Naive B cell (primary cell): ENCODE results near the gene HSF2BP. TPM values are rescaled to one million over a fixed set of nuclear protein-coding genes. Genes with fewer than 3 reads are reported as not detected.
"Not testable (repeated sequence)": the region's sequence is repeated elsewhere in the genome, so short reads cannot be mapped to it uniquely, and the experiment has no call there.

Experiments used
- ATAC-seq, 2 donors: fragments of 150-1000 bp; cut with Tn5 transposase; 2 replicates each; pipeline ENCODE4 v1.10.0; 2021; ENCODE audit warnings: low read depth in 2 of 2, mild to moderate bottlenecking in 2 of 2, moderate library complexity in 2 of 2
- DNase-seq: peaks from one replicate; pipeline ENCODE4 v3.0.0; 2022
- H3K27ac Mint-ChIP-seq, 6 donors: one replicate each; pipeline ENCODE4 v1.8.0; 2020 to 2022; ENCODE audit warnings: mild to moderate bottlenecking in 6 of 6, mixed read lengths in 6 of 6, moderate library complexity in 5 of 6, inconsistent platforms in 2 of 6
- H3K27me3 Mint-ChIP-seq, 3 donors: one replicate each; pipeline ENCODE4 v1.8.0; 2021 to 2022; ENCODE audit warnings: mixed read lengths in 3 of 3, mild to moderate bottlenecking in 1 of 3
- H3K36me3 Mint-ChIP-seq, 2 donors: one replicate each; pipeline ENCODE4 v1.8.0; 2020 to 2022; ENCODE audit warnings: mixed read lengths in 2 of 2, inconsistent platforms in 1 of 2, mild to moderate bottlenecking in 1 of 2
- H3K4me1 Mint-ChIP-seq, 3 donors: one replicate each; pipeline ENCODE4 v1.8.0; 2020 to 2022; ENCODE audit warnings: mixed read lengths in 3 of 3, inconsistent platforms in 1 of 3, mild to moderate bottlenecking in 1 of 3, moderate library complexity in 1 of 3
- H3K4me3 Mint-ChIP-seq, 8 donors: one replicate each; pipeline ENCODE4 v1.8.0; 2020 to 2022; ENCODE audit warnings: mild to moderate bottlenecking in 8 of 8, mixed read lengths in 8 of 8, moderate library complexity in 8 of 8, inconsistent platforms in 2 of 8
- H3K9me3 Mint-ChIP-seq, 7 donors: one replicate each; pipeline ENCODE4 v1.8.0; 2020 to 2022; ENCODE audit warnings: mixed read lengths in 7 of 7, mild to moderate bottlenecking in 5 of 7, inconsistent platforms in 2 of 7, moderate library complexity in 1 of 7
- polyA plus RNA-seq, 6 donors: library from polyadenylated mRNA; unstranded; fragments of 300-500 nt; fragmentation: Illumina TruSeq; gene quantifications; one replicate each; pipeline ENCODE4 v1.2.3, GENCODE V29; 2021; ENCODE audit warnings: low read depth in 6 of 6

HSF2BP gene
- polyA plus RNA-seq, 6 donors from 2014 or later = 0.13 to 1.2 (median 0.49) TPM; not detected in 2

DNA sequence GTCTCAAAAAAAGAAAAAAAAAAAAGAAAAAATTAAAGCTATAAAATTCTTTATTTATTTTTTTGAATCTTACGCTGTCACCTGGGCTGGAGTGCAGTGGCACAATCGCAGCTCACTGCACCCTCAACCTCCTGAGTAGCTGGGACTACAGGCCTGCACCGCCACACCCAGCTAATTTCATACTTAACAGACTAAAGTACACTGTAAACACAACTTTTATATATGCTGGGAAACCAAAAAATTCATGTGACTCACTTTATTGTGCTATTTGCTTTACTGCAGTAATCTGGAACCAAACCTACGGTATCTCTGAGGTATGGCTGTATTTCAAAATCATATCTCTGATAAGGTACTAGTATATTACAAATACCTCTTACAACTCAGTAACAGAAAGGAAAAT, 40.3 kb downstream of the HSF2BP start:
- peaks cover 16 to 23% (median 18%) of the 10 kb centered on the region in 3 donors for H3K4me1 Mint-ChIP-seq
- H3K27ac Mint-ChIP-seq = peak overlapping the region in 1 of 6 donors; percentile 37
- peaks cover 7 to 15% of the 10 kb centered on the region in 2 donors for H3K36me3 Mint-ChIP-seq
- no peaks in the 10 kb centered on the region for H3K27me3 Mint-ChIP-seq
- H3K4me3 Mint-ChIP-seq = no peak overlapping the region
- H3K9me3 Mint-ChIP-seq = peaks cover 0 to 19% (median 10%) of the 10 kb centered on the region in 7 donors
- DNase-seq (no peak), ATAC-seq (no peak)

DNA sequence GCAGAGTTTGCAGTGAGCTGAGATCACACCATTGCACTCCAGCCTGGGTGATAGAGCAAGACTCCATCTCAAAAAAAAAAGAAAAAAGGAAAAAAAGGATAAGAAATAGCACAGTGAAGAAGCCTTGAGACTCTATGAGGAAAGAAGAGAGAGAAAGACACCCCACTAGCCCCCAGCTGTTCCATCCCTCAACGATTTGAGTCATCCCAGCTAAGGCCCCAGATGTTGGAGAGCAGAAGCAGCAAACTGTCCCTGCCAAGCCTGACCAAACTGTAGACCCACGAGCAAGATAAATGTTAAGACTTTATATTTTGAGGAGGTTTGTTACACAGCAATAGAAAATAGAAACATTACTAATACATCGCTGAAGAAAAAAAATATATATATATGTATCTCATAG, 42.4 kb downstream of the HSF2BP start:
- Mint-ChIP-seq H3K9me3 (peaks cover 0 to 19% (median 10%) of the 10 kb centered on the region in 7 donors), H3K4me1 (peaks cover 12 to 16% (median 14%) of the 10 kb centered on the region in 3 donors), H3K36me3 (peaks cover 4 to 15% of the 10 kb centered on the region in 2 donors)
- H3K27ac Mint-ChIP-seq, H3K4me3 Mint-ChIP-seq, DNase-seq, ATAC-seq, H3K27me3 Mint-ChIP-seq: not testable (repeated sequence)

DNA sequence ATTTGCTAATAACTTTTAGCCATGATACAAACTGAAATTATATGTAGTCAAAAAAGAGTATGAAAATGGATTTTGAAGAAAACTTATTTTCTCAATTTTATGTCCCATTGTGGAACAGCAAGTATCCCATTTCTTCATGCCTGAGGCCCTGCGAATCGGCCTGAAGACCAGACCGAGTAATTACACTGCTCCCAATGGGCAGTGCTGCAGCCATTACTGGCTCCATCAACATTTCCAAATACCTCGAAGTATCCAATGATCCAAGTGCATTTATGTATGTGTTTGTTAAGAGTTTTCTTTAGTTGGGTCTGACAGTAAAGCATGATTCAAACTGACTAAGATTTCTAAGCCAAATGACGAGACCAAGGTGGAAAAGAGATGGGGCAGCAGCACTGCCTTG, 44.4 kb downstream of the HSF2BP start:
- no peak overlapping the region for H3K4me3 Mint-ChIP-seq
- peaks cover 0 to 8% (median 3%) of the 10 kb centered on the region in 7 donors for H3K9me3 Mint-ChIP-seq
- H3K27ac Mint-ChIP-seq = no peak overlapping the region
- no peaks in the 10 kb centered on the region for H3K27me3 Mint-ChIP-seq
- no peaks in the 10 kb centered on the region for H3K4me1 Mint-ChIP-seq
- DNase-seq = no peak
- ATAC-seq = no peak
- peaks cover 1 to 3% of the 10 kb centered on the region in 2 donors for H3K36me3 Mint-ChIP-seq

- Mint-ChIP-seq H3K4me1 (no peaks in the 10 kb centered on the region), H3K27ac (no peak overlapping the region), H3K4me3 (no peak overlapping the region), H3K27me3 (no peaks in the 10 kb centered on the region), H3K36me3 (no peaks in the 10 kb centered on the region), H3K9me3 (peaks cover 0 to under 1% (median 0%) of the 10 kb centered on the region in 7 donors)
- ATAC-seq (no peak), DNase-seq (no peak)
Measured at GRCh38 chr21:43613755-43614638, 45.3 kb downstream of the HSF2BP start.

DNA sequence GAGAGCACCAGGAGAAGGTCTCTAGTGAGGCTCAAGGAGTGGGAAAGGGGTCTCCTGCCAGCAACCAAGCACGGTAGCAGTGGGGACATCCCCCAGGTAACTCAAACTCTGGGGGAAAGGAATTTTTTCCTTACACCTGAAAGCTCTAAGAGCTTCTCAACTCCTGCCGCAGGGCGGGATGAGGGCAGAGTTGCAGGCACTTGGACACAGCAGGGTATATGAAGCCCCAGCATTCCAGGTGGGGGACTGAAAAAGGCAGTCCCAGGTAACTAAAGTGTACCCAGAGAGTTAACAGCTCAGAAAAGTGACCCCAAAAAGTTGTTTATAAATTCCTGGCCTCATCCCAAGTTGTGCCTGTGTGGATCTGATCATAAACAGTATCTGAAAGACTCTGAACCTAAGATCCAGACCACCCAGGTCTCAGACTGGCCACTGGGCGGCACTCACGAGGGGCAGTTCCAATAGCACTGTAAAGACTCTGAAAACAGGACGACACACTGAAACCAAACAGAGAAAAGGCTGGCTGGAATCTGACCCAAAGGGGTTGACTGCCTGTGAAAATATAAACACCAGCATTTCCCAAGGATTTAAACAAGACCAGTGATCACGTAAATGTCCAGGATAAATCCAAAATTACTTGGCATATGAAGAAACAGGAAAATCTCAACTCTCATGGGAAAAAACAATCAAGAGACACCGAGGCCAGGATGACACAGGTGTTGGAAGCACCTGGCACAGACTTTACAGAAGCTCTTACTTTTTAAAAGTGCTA, 47.5 kb downstream of the HSF2BP start:
- DNase-seq = peak; percentile 26
- Mint-ChIP-seq H3K27ac (peak overlapping the region in 1 of 6 donors; percentile 72), H3K27me3 (no peaks in the 10 kb centered on the region), H3K9me3 (no peaks in the 10 kb centered on the region), H3K36me3 (no peaks in the 10 kb centered on the region), H3K4me1 (peaks cover 0 to 5% (median 0%) of the 10 kb centered on the region in 3 donors), H3K4me3 (no peak overlapping the region)
- peak; percentile 67 to 73 for ATAC-seq

DNA sequence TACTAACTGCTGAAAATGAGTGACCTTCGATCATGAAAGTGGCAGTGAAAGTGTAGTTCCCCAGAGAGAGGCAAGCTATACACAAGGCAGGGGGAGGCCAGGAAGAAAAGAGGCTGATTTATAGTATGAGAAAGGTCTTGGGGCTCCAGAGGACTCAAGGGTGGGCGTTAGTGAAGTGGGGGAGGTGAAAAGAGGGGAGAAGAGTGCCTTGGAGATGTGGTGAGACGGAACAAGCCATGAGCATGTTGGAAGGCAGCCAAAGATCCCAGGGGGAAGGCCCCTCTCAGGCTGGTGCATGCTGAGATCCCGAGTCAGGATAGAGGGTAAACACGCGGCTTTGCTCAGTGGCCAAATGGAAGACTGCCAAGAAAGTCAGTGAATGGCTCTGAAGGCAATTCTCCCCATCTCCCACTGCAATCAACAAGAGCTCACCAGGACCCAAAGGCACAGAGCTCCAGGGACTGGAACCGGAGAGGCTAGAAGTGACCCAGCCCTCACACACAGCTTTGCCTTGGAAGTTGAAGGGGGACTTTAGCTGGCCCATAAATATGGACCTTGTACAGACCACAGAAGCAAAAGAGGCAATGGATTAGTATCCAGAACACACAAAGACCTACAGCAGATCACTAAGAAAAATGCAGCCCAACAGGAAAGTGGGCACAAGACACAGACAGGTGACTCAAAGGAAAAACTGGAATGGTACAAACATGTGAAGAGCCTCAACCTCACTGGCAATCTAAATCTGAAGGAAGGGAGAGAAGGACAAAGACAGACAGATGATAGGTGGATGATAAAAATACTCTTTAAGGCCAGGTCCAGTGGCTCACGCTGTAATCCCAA, 49.6 kb downstream of the HSF2BP start:
- peak overlapping the region in 2 of 6 donors; percentile 78 to 84 for H3K27ac Mint-ChIP-seq
- H3K4me1 Mint-ChIP-seq = peaks cover 0 to 5% (median 0%) of the 10 kb centered on the region in 3 donors
- no peaks in the 10 kb centered on the region for H3K36me3 Mint-ChIP-seq
- no peak overlapping the region for H3K4me3 Mint-ChIP-seq
- ATAC-seq (no peak), DNase-seq (no peak)
- no peaks in the 10 kb centered on the region for H3K27me3 Mint-ChIP-seq
- H3K9me3 Mint-ChIP-seq = no peaks in the 10 kb centered on the region

DNA sequence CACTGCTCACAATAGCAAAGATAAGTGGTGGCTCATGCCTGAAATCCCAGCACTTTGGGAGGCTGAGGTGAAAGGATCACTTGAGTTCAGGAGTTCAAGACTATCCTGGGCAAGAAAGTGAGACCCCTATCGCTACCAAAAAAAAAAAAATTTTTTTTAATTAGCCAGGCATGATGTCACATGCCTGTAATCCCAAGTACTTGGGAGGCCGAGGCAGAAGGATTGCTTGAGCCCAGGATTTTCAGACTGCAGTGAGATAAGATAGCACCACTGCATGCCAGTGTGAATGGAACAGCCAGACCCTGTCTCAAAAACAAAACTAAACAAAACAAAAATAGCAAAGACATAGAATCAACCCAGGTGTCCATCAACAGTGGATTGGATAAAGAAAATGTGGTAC, 50.6 kb downstream of the HSF2BP start:
- Mint-ChIP-seq H3K9me3 (no peaks in the 10 kb centered on the region), H3K27ac (no peak overlapping the region)
- ATAC-seq = no peak

GRCh38 chr21:43608225-43608624, 51.1 kb downstream of the HSF2BP start:
- Mint-ChIP-seq H3K9me3 (no peaks in the 10 kb centered on the region), H3K27ac (peak overlapping the region in 1 of 6 donors; percentile 5), H3K4me1 (peaks cover 0 to 5% (median 0%) of the 10 kb centered on the region in 3 donors), H3K4me3 (no peak overlapping the region), H3K27me3 (no peaks in the 10 kb centered on the region), H3K36me3 (no peaks in the 10 kb centered on the region)
- no peak for DNase-seq
- ATAC-seq = peak; percentile 21 to 37

More for the DNA sequence above, 50.6 kb downstream of the HSF2BP start:
- Mint-ChIP-seq H3K27me3 (no peaks in the 10 kb centered on the region), H3K4me3 (no peak overlapping the region), H3K4me1 (peaks cover 0 to 5% (median 0%) of the 10 kb centered on the region in 3 donors), H3K36me3 (no peaks in the 10 kb centered on the region)
- DNase-seq = no peak

DNA sequence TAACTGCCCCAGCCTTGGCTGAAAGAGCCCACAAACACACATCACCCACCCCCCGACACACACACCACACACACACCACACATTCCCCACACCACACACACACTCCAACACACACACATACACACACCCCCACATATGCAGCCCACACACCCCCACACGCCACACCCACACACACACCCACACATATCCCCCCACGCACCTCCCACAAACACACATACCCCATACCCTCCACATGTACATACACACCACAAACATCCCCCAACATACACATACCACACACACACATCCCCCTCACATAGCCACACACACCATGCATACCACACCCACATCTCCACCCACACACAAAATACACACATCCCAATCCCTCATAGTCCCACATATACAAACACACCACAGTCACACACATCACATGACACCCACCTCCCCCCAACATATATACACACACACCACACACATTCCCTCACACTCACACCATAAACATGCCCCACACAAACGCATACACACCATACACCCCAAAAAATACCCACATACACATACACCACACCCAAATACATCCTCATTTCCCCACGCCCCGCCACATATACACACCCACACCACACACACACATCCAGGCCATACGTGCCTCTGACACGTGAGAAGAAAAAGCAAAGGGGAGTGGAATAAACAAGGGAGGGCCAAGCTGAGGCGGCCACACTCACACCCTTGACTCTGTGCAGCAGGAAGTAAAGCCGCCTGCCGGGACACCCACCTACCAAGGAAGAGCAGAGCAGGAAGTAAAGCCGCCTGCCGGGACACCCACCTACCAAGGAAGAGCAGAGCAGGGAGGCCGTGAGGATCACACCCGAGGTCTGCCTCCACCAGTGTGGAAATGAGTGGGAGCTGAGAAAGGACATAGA, 53.7 kb downstream of the HSF2BP start:
- DNase-seq (no peak), ATAC-seq (no peak)
- Mint-ChIP-seq H3K4me1 (peaks cover 0 to 5% (median 0%) of the 10 kb centered on the region in 3 donors), H3K9me3 (no peaks in the 10 kb centered on the region), H3K4me3 (no peak overlapping the region), H3K27ac (no peak overlapping the region), H3K36me3 (no peaks in the 10 kb centered on the region), H3K27me3 (no peaks in the 10 kb centered on the region)

GRCh38 chr21:43604505-43605204, 54.6 kb downstream of the HSF2BP start:
- H3K9me3 Mint-ChIP-seq = no peaks in the 10 kb centered on the region

DNA sequence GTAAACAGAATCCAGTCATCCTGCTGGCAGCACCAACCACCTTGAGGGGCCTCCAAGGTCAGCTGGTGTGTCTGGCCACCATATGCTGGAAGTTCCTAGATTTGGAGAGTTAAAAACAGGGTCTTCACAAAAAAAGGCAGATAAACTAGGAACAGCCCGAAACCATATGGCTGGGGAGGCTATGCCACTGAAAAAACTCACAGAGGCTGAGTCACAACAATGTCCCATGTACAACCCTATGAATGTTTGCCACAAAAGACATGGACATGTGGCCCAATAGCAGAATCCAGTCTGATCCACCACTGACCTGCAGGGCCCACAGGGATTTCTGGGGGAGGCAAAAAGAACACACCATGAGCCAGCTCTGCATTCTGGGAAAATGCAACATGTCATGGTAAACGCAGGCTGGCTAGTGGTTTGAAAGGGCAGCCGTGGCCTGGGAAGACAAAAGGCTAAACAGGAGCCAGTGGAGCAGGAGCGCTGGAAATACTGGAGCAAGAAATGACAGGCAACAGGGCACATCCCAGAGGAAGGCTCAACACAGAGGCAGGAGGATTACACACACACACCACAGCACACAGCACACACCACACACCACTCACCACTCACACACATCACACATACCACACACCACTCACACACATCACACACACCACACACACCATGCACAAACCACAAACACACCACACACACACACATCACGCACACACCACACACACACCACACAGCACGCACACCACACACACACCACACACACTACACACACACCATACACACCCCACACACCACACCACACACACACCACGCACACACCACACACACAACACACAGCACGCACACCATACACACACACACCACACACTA, 55.4 kb downstream of the HSF2BP start:
- Mint-ChIP-seq H3K27me3 (no peaks in the 10 kb centered on the region), H3K9me3 (no peaks in the 10 kb centered on the region), H3K4me1 (peaks cover 0 to 18% (median 15%) of the 10 kb centered on the region in 3 donors), H3K4me3 (no peak overlapping the region), H3K27ac (peak overlapping the region in 1 of 6 donors; percentile 35), H3K36me3 (no peaks in the 10 kb centered on the region)
- no peak for DNase-seq
- ATAC-seq = no peak

More at GRCh38 chr21:43604505-43605204, 54.6 kb downstream of the HSF2BP start:
- H3K27me3 Mint-ChIP-seq = no peaks in the 10 kb centered on the region
- H3K4me3 Mint-ChIP-seq = no peak overlapping the region
- ATAC-seq = no peak
- H3K36me3 Mint-ChIP-seq = no peaks in the 10 kb centered on the region
- no peak overlapping the region for H3K27ac Mint-ChIP-seq
- peaks cover 0 to 13% (median 8%) of the 10 kb centered on the region in 3 donors for H3K4me1 Mint-ChIP-seq
- no peak for DNase-seq
